Measurements from ENCODE around the gene CNTN1.

GRCh38 chr12:41101806-41102205 is 409.6 kb downstream of the CNTN1 start:
- TF ChIP-seq CTCF (IDR thresholded peaks at IDR 0.05) (no peak), EZH2 (IDR thresholded peaks at IDR 0.05; ENCODE audit: borderline replicate concordance, insufficient read depth, low read depth, low read length, poor library complexity, severe bottlenecking) (no peak)
